ENCODE measurements around the gene THSD7B.

Gene THSD7B

GRCh38 chr2:137348301-137348700, 583.0 kb downstream of the THSD7B start:
- Histone ChIP-seq H3K4me3 (ENCODE audit: low read length, poor library complexity, severe bottlenecking) (no peak overlapping the region), H3K36me3 (ENCODE audit: insufficient read depth, low read length) (no peaks in the 10 kb centered on the region), H3F3A (ENCODE audit: low read depth) (no peaks in the 10 kb centered on the region), H3K9ac (ENCODE audit: low read depth, low read length, poor library complexity, severe bottlenecking) (no peak overlapping the region), H3K4me2 (ENCODE audit: low read depth, low read length, poor library complexity, severe bottlenecking) (no peak overlapping the region), H3K79me2 (ENCODE audit: insufficient read depth, low read length) (no peaks in the 10 kb centered on the region), H3K9me2 (replicated peaks; ENCODE audit: low read depth, low read length) (no peaks in the 10 kb centered on the region), H3K9me3 (ENCODE audit: insufficient read depth, low read depth, low read length) (no peaks in the 10 kb centered on the region), H3K27me3 (ENCODE audit: insufficient read depth, low read length, poor library complexity, severe bottlenecking) (no peaks in the 10 kb centered on the region), H4K20me1 (ENCODE audit: insufficient read depth, low read length, poor library complexity, severe bottlenecking) (no peaks in the 10 kb centered on the region), H2AFZ (ENCODE audit: low read length) (no peak overlapping the region), H3K4me1 (ENCODE audit: insufficient read depth, low read length, poor library complexity, severe bottlenecking) (no peaks in the 10 kb centered on the region)
- TF ChIP-seq CTCF (conservative IDR thresholded peaks at IDR 0.05; ENCODE audit: low read length) = no peak
- no peak for TF ChIP-seq EZH2phosphoT487 (IDR thresholded peaks at IDR 0.05; ENCODE audit: borderline replicate concordance)

- no peak overlapping the region for H2AFZ ChIP-seq (ENCODE audit: low read length)
- H3K4me1 ChIP-seq (ENCODE audit: insufficient read depth, low read length, poor library complexity, severe bottlenecking) = no peaks in the 10 kb centered on the region
- no peaks in the 10 kb centered on the region for H4K20me1 ChIP-seq (ENCODE audit: insufficient read depth, low read length, poor library complexity, severe bottlenecking)
- H3K4me2 ChIP-seq (ENCODE audit: low read depth, low read length, poor library complexity, severe bottlenecking) = no peak overlapping the region
- H3K9ac ChIP-seq (ENCODE audit: low read depth, low read length, poor library complexity, severe bottlenecking) = no peak overlapping the region
- H3K36me3 ChIP-seq (ENCODE audit: insufficient read depth, low read length) = no peaks in the 10 kb centered on the region
- H3K4me3 ChIP-seq (ENCODE audit: low read length, poor library complexity, severe bottlenecking) = no peak overlapping the region
- no peaks in the 10 kb centered on the region for H3K9me3 ChIP-seq (ENCODE audit: insufficient read depth, low read depth, low read length)
- H3K27me3 ChIP-seq (ENCODE audit: insufficient read depth, low read length, poor library complexity, severe bottlenecking) = no peaks in the 10 kb centered on the region
- no peaks in the 10 kb centered on the region for H3K9me2 ChIP-seq (replicated peaks; ENCODE audit: low read depth, low read length)
- H3K79me2 ChIP-seq (ENCODE audit: insufficient read depth, low read length) = no peaks in the 10 kb centered on the region
- no peaks in the 10 kb centered on the region for H3F3A ChIP-seq (ENCODE audit: low read depth)
- TF ChIP-seq CTCF (conservative IDR thresholded peaks at IDR 0.05; ENCODE audit: low read length) (no peak), EZH2phosphoT487 (IDR thresholded peaks at IDR 0.05; ENCODE audit: borderline replicate concordance) (no peak)
Measured at GRCh38 chr2:137357634-137358033, 592.3 kb downstream of the THSD7B start.

GRCh38 chr2:137367361-137367760, 602.0 kb downstream of the THSD7B start:
- no peak overlapping the region for H2AFZ ChIP-seq (ENCODE audit: low read length)
- no peaks in the 10 kb centered on the region for H4K20me1 ChIP-seq (ENCODE audit: insufficient read depth, low read length, poor library complexity, severe bottlenecking)
- H3K4me1 ChIP-seq (ENCODE audit: insufficient read depth, low read length, poor library complexity, severe bottlenecking) = no peaks in the 10 kb centered on the region
- H3K4me3 ChIP-seq (ENCODE audit: low read length, poor library complexity, severe bottlenecking) = no peak overlapping the region
- no peak overlapping the region for H3K9ac ChIP-seq (ENCODE audit: low read depth, low read length, poor library complexity, severe bottlenecking)
- H3K36me3 ChIP-seq (ENCODE audit: insufficient read depth, low read length) = no peaks in the 10 kb centered on the region
- H3K9me3 ChIP-seq (ENCODE audit: insufficient read depth, low read depth, low read length) = no peaks in the 10 kb centered on the region
- no peak overlapping the region for H3K4me2 ChIP-seq (ENCODE audit: low read depth, low read length, poor library complexity, severe bottlenecking)
- H3K9me2 ChIP-seq (replicated peaks; ENCODE audit: low read depth, low read length) = no peaks in the 10 kb centered on the region
- H3K27me3 ChIP-seq (ENCODE audit: insufficient read depth, low read length, poor library complexity, severe bottlenecking) = no peaks in the 10 kb centered on the region
- no peaks in the 10 kb centered on the region for H3F3A ChIP-seq (ENCODE audit: low read depth)
- no peaks in the 10 kb centered on the region for H3K79me2 ChIP-seq (ENCODE audit: insufficient read depth, low read length)
- TF ChIP-seq EZH2phosphoT487 (IDR thresholded peaks at IDR 0.05; ENCODE audit: borderline replicate concordance) (no peak), CTCF (conservative IDR thresholded peaks at IDR 0.05; ENCODE audit: low read length) (no peak)

Measured in Loucy (cell line).